GM19099 (cell line): ENCODE data around the gene SRMS.

Experiments
- POLR2A ChIP-seq: IDR thresholded peaks from 3 replicates; pipeline ENCODE4 v1.6.1; 2011; ENCODE audit warnings: low read depth; ENCODE audit not compliant: insufficient read length; ENCODE audit errors: extremely low read depth

SRMS gene

DNA sequence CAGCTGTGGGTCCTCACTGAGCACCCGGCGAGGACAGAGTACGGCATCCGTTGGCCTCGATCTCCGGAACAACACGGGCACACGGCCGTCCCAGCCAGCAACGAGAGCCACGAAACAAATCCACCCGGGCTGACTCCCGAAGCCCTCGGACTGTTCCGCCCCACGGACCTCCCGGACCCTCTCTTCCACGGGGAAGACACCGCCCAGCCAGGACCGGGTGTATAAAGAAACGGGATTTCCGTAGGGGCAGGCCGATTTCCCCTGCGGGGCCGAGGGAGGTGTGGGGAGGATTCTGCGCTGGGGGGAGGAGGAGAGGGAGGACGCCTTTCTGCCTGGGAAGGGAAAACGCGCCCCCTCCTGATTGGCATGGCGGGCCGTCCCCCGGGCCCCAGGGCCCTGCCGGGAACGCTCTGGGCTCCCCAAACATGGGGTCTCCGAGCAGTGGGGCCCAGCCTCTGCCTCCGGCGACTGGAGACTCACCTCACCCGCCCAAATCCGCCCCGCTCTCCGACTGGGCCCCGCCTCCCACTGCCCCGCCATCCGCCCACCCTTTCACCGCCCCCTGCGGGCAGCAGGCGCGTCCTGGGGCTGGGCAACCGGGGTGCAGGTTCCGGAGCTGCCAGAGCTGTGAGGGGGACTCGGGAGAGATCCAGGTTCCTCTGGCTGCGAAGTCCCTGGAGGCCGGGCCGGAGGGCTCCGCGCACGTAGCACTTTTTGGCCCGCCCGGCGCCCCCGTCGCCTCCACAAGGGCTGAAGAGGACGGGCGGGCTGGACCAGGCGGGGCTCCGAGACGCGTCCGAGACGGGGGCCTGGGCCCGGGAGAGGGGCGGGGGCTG lies 27.7 kb downstream of the SRMS start:
- no peak for TF ChIP-seq POLR2A

GRCh38 chr20:63518946-63519667 lies 28.4 kb downstream of the SRMS start:
- no peak for TF ChIP-seq POLR2A

GRCh38 chr20:63518351-63518861 lies 29.1 kb downstream of the SRMS start:
- no peak for TF ChIP-seq POLR2A

- no peak for TF ChIP-seq POLR2A
These were observed 29.9 kb downstream of the SRMS start for GRCh38 chr20:63517376-63518309.

- no peak for TF ChIP-seq POLR2A
These were observed 34.3 kb downstream of the SRMS start for GRCh38 chr20:63513207-63513606.

DNA sequence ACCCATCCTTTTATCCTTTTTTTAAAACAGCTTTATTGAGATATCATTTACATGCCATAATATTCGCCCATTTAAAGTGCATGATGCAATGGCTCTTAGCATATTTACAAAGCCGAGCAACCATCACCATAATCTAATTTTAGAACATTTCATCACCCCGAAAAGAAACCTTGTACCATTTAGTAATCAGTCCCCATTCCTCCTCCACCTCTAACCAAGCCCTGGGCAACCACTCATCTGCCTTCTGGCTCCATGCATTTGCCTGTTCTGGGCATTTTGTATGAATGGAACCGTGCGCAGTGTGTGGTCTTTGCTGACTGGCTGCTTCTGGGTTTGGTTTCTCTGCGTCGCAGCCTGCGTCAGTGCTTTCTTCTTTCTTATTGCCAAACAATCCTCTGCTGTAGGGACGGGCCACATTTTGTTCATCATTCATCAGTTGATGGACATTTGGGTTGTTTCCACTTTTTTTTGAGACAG lies 38.4 kb downstream of the SRMS start:
- TF ChIP-seq POLR2A = no peak

GRCh38 chr20:63508072-63508768 lies 39.3 kb downstream of the SRMS start:
- no peak for TF ChIP-seq POLR2A

GRCh38 chr20:63507083-63507743 lies 40.3 kb downstream of the SRMS start:
- no peak for TF ChIP-seq POLR2A

DNA sequence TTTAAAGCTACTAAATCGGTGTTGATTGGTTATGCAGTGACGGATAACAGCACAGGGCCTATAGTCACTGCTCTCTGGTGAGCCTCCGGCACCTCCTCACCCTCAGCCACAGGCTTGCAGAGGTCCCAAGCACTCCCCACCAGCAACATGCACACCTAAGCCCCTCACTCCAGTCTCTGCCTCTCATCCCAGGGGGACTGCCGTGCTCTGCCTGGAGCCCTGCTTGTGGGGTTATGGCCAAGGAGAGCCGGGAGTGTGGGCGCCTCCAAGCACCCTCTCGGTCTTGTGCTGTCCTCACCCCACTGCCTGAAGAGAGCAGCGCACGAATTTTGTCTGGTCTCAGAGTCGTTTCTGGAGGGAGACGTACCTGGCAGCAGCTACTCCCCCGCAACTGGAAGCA lies 41.8 kb downstream of the SRMS start:
- no peak for TF ChIP-seq POLR2A

- TF ChIP-seq POLR2A = no peak
These were observed 42.3 kb downstream of the SRMS start for GRCh38 chr20:63505281-63505680.

DNA sequence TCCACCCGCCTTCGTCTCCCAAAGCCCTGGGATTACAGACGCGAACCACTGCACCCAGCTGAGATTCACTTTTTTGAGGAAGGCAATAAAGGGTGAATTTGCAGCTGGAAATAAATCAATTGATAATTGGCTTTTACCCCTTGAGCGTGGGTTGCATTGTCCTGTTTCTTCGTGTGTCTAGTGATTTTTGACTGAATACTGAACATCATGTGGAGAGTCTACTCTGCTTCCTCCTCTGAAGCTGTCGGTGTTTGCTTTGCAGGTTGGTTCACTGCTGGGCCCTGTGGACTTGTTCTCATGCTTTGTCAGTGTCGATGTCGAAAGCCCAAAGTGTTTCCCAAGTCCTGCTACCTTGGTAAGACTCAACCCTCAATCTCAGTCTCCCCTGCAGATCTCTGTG lies 42.9 kb downstream of the SRMS start:
- no peak for TF ChIP-seq POLR2A

DNA sequence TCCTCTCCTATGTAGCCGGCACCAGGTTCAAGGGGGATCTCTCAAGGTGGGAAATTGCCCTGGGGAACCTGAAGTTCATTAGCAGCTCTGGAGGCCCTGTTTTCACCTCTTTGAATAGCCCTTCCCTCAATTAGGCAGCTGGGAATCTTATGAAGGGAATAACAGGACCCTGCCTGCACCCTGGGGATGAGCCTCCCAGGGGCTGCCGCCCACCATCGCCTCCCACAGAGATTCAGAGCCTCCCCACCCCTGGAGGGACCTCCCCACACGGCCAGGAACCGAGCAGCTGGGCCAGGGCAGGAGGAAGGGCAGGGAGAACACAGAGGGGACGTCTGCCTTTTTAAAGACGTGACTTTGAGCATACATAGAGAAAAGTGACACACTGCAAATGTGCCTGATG lies 44.0 kb downstream of the SRMS start:
- TF ChIP-seq POLR2A = no peak

GRCh38 chr20:63502671-63503172 lies 44.8 kb downstream of the SRMS start:
- TF ChIP-seq POLR2A = no peak

GRCh38 chr20:63501818-63502670 lies 45.5 kb downstream of the SRMS start:
- no peak for TF ChIP-seq POLR2A
